ENCODE data around the gene BICD1. TPM values are rescaled to one million over a fixed set of nuclear protein-coding genes. Genes with fewer than 3 reads are reported as not detected.

Gene BICD1
- total and polyA plus RNA-seq, 7 donors: 0.60 to 16.0 (median 9.4) TPM

- no peak for DNase-seq
- H3K4me1 ChIP-seq: no peaks in the 10 kb centered on the region
- no peaks in the 10 kb centered on the region for H3K9me3 ChIP-seq
- no peaks in the 10 kb centered on the region for H3K27me3 ChIP-seq
- intact Hi-C loops (cut with DNase I): no loop called here
- H3K4me3 ChIP-seq: no peak overlapping the region
- no peaks in the 10 kb centered on the region for H3K36me3 ChIP-seq
- TF ChIP-seq EP300 (IDR thresholded peaks at IDR 0.05): no peak
- TF ChIP-seq, protein P1, sequence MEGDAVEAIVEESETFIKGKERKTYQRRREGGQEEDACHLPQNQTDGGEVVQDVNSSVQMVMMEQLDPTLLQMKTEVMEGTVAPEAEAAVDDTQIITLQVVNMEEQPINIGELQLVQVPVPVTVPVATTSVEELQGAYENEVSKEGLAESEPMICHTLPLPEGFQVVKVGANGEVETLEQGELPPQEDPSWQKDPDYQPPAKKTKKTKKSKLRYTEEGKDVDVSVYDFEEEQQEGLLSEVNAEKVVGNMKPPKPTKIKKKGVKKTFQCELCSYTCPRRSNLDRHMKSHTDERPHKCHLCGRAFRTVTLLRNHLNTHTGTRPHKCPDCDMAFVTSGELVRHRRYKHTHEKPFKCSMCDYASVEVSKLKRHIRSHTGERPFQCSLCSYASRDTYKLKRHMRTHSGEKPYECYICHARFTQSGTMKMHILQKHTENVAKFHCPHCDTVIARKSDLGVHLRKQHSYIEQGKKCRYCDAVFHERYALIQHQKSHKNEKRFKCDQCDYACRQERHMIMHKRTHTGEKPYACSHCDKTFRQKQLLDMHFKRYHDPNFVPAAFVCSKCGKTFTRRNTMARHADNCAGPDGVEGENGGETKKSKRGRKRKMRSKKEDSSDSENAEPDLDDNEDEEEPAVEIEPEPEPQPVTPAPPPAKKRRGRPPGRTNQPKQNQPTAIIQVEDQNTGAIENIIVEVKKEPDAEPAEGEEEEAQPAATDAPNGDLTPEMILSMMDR (IDR thresholded peaks at IDR 0.05): no peak
- WGBS, 2 donors: 90 to 95% methylated on average over 7 of the region's 7 CpGs
- no peak overlapping the region for H3K27ac ChIP-seq
These were observed 64.6 kb downstream of the BICD1 start for GRCh38 chr12:32171211-32171610.

- Histone ChIP-seq H3K36me3 (no peaks in the 10 kb centered on the region), H3K4me1 (no peaks in the 10 kb centered on the region), H3K27ac (no peak overlapping the region), H3K4me3 (no peak overlapping the region), H3K27me3 (no peaks in the 10 kb centered on the region), H3K9me3 (no peaks in the 10 kb centered on the region)
- intact Hi-C loops (cut with DNase I): no loop called here
- TF ChIP-seq, protein P1 (IDR thresholded peaks at IDR 0.05): no peak
- no peak for TF ChIP-seq POLR2AphosphoS5 (IDR thresholded peaks at IDR 0.05)
- no peak for TF ChIP-seq EP300 (IDR thresholded peaks at IDR 0.05)
- no peak for TF ChIP-seq POLR2A (IDR thresholded peaks at IDR 0.05)
- 95 to 96% methylated on average over 2 of the region's 2 CpGs for WGBS, 2 donors
- no peak for DNase-seq
These were observed 70.0 kb downstream of the BICD1 start for GRCh38 chr12:32176606-32177005.

- H3K36me3 ChIP-seq: no peaks in the 10 kb centered on the region
- H3K4me3 ChIP-seq: no peak overlapping the region
- DNase-seq: no peak
- intact Hi-C loops (cut with DNase I): no loop called here
- H3K27me3 ChIP-seq: no peaks in the 10 kb centered on the region
- peaks cover 0 to 2% (median 0%) of the 10 kb centered on the region in 4 donors for H3K4me1 ChIP-seq
- TF ChIP-seq EP300 (IDR thresholded peaks at IDR 0.05) (no peak), POLR2A (IDR thresholded peaks at IDR 0.05) (no peak), POLR2AphosphoS5 (IDR thresholded peaks at IDR 0.05) (no peak)
- TF ChIP-seq, protein P1 (IDR thresholded peaks at IDR 0.05): no peak
- 93% methylated on average over 6 of the region's 6 CpGs for WGBS, 2 donors
- H3K27ac ChIP-seq: no peak overlapping the region
- no peaks in the 10 kb centered on the region for H3K9me3 ChIP-seq
These were observed 71.8 kb downstream of the BICD1 start for GRCh38 chr12:32178341-32179010.

- DNase-seq: no peak
- H3K9me3 ChIP-seq: no peaks in the 10 kb centered on the region
- H3K36me3 ChIP-seq: no peaks in the 10 kb centered on the region
- WGBS, 2 donors: 77% methylated on average over 6 of the region's 6 CpGs
- TF ChIP-seq POLR2AphosphoS5 (IDR thresholded peaks at IDR 0.05) (no peak), EP300 (IDR thresholded peaks at IDR 0.05) (no peak), POLR2A (IDR thresholded peaks at IDR 0.05) (no peak)
- TF ChIP-seq, protein P1 (IDR thresholded peaks at IDR 0.05): no peak
- H3K4me3 ChIP-seq: no peak overlapping the region
- no peaks in the 10 kb centered on the region for H3K27me3 ChIP-seq
- H3K4me1 ChIP-seq: peaks cover 0 to 7% (median 3%) of the 10 kb centered on the region in 4 donors
- no peak overlapping the region for H3K27ac ChIP-seq
- intact Hi-C loops (cut with DNase I): no loop called here
These were observed 72.4 kb downstream of the BICD1 start for GRCh38 chr12:32179011-32179395.
